Measurements from ENCODE around the gene CHD6.

CHD6 gene

GRCh38 chr20:41616228-41616627 is 1.9 kb downstream of the CHD6 start:
- peak; percentile 10 to 42 for DNase-seq (ENCODE audit: low read depth in 2 of 2)
- no peak for TF ChIP-seq CTCF (IDR thresholded peaks at IDR 0.05; ENCODE audit: low read depth, low read length)
- no peak overlapping the region for H3K4me3 ChIP-seq (replicated peaks in 1 of 2; ENCODE audit: low read depth in 2 of 2, low read length in 2 of 2)

- no peak for DNase-seq (ENCODE audit: low read depth in 2 of 2)
- TF ChIP-seq CTCF (IDR thresholded peaks at IDR 0.05; ENCODE audit: low read depth, low read length): no peak
- H3K4me3 ChIP-seq (replicated peaks in 1 of 2; ENCODE audit: low read depth in 2 of 2, low read length in 2 of 2): no peak overlapping the region
These were observed 2.5 kb downstream of the CHD6 start for GRCh38 chr20:41615676-41616075.

DNA sequence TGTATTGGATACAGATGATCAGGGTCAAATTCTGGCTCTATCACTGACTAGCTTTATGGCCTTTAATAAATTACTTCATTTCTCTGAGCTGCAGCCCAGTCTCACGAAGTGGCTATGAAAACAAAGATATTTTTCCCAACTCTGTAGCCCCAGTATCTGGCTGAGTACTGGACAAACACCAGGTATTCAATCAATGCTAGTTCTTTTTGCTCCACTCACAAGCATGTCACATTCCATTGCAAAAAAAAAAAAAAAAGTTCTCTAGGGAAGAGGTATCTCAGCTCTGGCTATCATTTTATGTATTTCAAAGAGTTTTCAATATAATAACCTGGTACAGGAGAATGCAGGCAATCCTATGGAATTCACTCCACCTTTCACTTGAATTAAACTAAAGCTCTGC is 3.1 kb downstream of the CHD6 start:
- no peak for DNase-seq (ENCODE audit: low read depth in 2 of 2)
- no peak overlapping the region for H3K4me3 ChIP-seq (replicated peaks in 1 of 2; ENCODE audit: low read depth in 2 of 2, low read length in 2 of 2)
- TF ChIP-seq CTCF (IDR thresholded peaks at IDR 0.05; ENCODE audit: low read depth, low read length): no peak

GRCh38 chr20:41613321-41613720 is 4.9 kb downstream of the CHD6 start:
- no peak overlapping the region for H3K4me3 ChIP-seq (replicated peaks in 1 of 2; ENCODE audit: low read depth in 2 of 2, low read length in 2 of 2)
- TF ChIP-seq CTCF (IDR thresholded peaks at IDR 0.05; ENCODE audit: low read depth, low read length): no peak
- no peak for DNase-seq (ENCODE audit: low read depth in 2 of 2)

- H3K4me3 ChIP-seq (replicated peaks in 1 of 2; ENCODE audit: low read depth in 2 of 2, low read length in 2 of 2): no peak overlapping the region
- no peak for TF ChIP-seq CTCF (IDR thresholded peaks at IDR 0.05; ENCODE audit: low read depth, low read length)
- no peak for DNase-seq (ENCODE audit: low read depth in 2 of 2)
These were observed 8.7 kb downstream of the CHD6 start for GRCh38 chr20:41609474-41609873.

DNA sequence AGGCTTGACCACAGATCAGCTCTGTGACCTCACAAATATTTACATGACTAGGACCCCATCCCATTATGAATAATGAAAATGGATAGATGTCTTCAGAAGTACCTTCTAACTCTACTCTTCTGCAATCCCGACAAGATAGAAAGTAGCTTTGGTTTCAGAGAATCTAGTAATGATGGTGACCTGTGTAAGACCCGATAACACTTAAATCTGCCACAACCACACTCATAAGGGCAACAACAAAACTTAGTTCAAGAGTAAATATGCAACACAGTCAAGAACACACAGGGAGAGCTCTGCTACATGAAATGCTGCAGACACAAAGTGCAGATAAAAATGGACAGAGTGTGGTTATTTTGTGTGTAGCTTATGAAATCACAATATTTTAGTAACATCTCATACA is 9.6 kb downstream of the CHD6 start:
- no peak for TF ChIP-seq CTCF (IDR thresholded peaks at IDR 0.05; ENCODE audit: low read depth, low read length)
- no peak for DNase-seq (ENCODE audit: low read depth in 2 of 2)

DNA sequence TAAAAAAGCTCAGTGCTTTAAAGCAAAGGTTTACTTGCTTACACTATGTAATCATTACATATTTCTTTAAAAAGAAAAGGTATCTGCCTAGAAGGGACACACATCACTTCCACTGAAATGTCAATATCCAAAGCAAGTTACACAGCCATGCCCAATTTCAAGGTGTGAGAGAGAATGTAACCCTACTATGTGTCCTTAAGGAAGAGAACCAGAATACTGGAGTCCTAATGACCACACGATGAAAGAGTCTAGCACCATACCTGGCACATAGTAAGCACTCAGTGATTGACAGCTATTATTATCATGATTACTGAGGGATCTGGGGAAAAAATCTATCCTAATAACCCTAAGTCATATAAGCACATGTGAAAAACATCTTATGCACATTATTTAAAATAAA is 10.4 kb downstream of the CHD6 start:
- no peak for DNase-seq (ENCODE audit: low read depth in 2 of 2)
- no peak for TF ChIP-seq CTCF (IDR thresholded peaks at IDR 0.05; ENCODE audit: low read depth, low read length)
- H3K4me3 ChIP-seq (replicated peaks in 1 of 2; ENCODE audit: low read depth in 2 of 2, low read length in 2 of 2): no peak overlapping the region

More for the DNA sequence above, 9.6 kb downstream of the CHD6 start:
- no peak overlapping the region for H3K4me3 ChIP-seq (replicated peaks in 1 of 2; ENCODE audit: low read depth in 2 of 2, low read length in 2 of 2)
